ENCODE results near the gene MAPKBP1.

Gene MAPKBP1

GRCh38 chr15:41806291-41807181 is 32.3 kb downstream of the MAPKBP1 start:
- DNase-seq (ENCODE audit: low read depth): no peak

- DNase-seq (ENCODE audit: low read depth): no peak
These were observed 34.8 kb downstream of the MAPKBP1 start for GRCh38 chr15:41809121-41809520.

- no peak for DNase-seq (ENCODE audit: low read depth)
These were observed 35.4 kb downstream of the MAPKBP1 start for GRCh38 chr15:41809526-41810220.

GRCh38 chr15:41810651-41811431 is 36.6 kb downstream of the MAPKBP1 start:
- no peak for DNase-seq (ENCODE audit: low read depth)

- peak; percentile 61 for DNase-seq (ENCODE audit: low read depth)
These were observed 37.3 kb downstream of the MAPKBP1 start for GRCh38 chr15:41811432-41812195.

GRCh38 chr15:41812820-41813375 is 38.6 kb downstream of the MAPKBP1 start:
- DNase-seq (ENCODE audit: low read depth): no peak

- DNase-seq (ENCODE audit: low read depth): no peak
These were observed 39.1 kb downstream of the MAPKBP1 start for GRCh38 chr15:41813426-41813825.

GRCh38 chr15:41814534-41814933 is 40.2 kb downstream of the MAPKBP1 start:
- no peak for DNase-seq (ENCODE audit: low read depth)

- DNase-seq (ENCODE audit: low read depth): no peak
These were observed 42.5 kb downstream of the MAPKBP1 start for GRCh38 chr15:41816788-41817187.

GRCh38 chr15:41817327-41817726 is 43.0 kb downstream of the MAPKBP1 start:
- DNase-seq (ENCODE audit: low read depth): no peak

GRCh38 chr15:41817781-41818180 is 43.5 kb downstream of the MAPKBP1 start:
- no peak for DNase-seq (ENCODE audit: low read depth)

- DNase-seq (ENCODE audit: low read depth): no peak
These were observed 45.3 kb downstream of the MAPKBP1 start for GRCh38 chr15:41819455-41820050.

- no peak for DNase-seq (ENCODE audit: low read depth)
These were observed 46.6 kb downstream of the MAPKBP1 start for GRCh38 chr15:41820791-41821423.

GRCh38 chr15:41821831-41822230 is 47.5 kb downstream of the MAPKBP1 start:
- DNase-seq (ENCODE audit: low read depth): no peak

GRCh38 chr15:41822471-41822870 is 48.2 kb downstream of the MAPKBP1 start:
- DNase-seq (ENCODE audit: low read depth): no peak

- DNase-seq (ENCODE audit: low read depth): no peak
These were observed 48.7 kb downstream of the MAPKBP1 start for GRCh38 chr15:41822957-41823356.

GRCh38 chr15:41823502-41823901 is 49.2 kb downstream of the MAPKBP1 start:
- no peak for DNase-seq (ENCODE audit: low read depth)

GRCh38 chr15:41824062-41824745 is 49.9 kb downstream of the MAPKBP1 start:
- DNase-seq (ENCODE audit: low read depth): no peak

GRCh38 chr15:41825145-41825544 is 50.9 kb downstream of the MAPKBP1 start:
- no peak for DNase-seq (ENCODE audit: low read depth)

All from activated T-helper 9 cell treated with anti-CD3 and anti-CD28 coated beads, Interleukin-2, amount 50 U/mL, for 16 hours (primary cell).